Fibroblast of skin of abdomen (primary cell): ENCODE measurements around the gene ADGRD1.

Experiments
- DNase-seq: peaks from one replicate; pipeline ENCODE4 v3.0.0-alpha.2; 2013

ADGRD1 gene

DNA sequence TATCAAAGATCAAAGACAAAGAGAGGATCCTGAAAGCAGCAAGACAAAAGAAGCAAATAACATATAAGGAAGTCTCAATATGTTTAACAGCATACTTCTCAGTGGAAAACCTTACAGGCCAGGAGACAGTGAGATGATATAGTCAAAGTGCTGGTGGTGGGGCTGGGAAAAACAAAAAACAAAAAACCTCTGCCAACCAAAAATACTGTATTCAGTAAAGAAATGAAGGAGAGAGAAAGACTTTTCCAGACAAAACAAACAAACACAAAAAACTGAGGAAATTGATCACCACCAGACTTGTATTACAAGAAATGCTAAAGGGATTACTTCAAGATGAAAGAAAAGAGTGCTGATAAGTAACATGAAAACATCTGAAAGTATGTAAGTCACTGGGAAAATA lies 221.2 kb downstream of the ADGRD1 start:
- DNase-seq = no peak

- no peak for DNase-seq
Measured at GRCh38 chr12:131176266-131176665, 222.6 kb downstream of the ADGRD1 start.

DNA sequence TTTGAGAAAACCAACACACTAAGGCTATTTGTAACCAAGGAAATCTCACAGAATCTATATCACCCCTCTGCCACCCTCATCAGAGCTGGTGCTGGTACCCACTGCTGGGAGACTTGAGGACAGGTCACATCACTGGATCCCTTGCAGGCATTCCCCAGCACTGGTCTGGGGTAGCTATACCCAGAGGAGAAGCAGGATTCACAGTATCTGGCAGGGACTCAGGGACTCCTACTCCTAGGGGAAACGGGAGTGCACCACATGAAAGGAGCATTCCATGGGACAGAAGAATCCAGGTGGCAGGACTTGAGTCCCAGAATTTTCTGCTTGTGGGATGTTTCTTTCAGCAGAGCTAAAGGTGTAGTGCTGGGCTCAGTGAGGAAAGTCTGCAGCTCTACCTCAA lies 223.2 kb downstream of the ADGRD1 start:
- DNase-seq = no peak

DNA sequence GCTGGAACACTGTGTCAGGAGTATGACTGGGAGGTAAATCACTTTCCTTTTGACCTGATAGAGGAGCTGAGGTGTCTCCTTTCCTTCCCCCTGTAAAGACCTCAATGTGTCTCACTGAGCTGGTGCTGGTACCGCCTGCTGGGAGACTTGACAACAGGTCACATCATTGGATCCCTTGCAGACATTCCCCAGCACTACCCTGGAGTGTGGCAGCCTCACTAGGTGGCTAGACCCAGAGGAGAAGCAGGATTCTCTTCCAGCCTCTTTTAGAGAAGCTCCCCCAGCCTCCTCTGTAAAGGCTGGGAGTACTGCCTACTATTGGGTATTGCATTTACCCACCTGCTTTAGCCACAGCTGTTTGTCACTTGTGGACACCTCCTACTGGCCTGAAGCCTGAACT lies 223.9 kb downstream of the ADGRD1 start:
- DNase-seq = no peak

DNA sequence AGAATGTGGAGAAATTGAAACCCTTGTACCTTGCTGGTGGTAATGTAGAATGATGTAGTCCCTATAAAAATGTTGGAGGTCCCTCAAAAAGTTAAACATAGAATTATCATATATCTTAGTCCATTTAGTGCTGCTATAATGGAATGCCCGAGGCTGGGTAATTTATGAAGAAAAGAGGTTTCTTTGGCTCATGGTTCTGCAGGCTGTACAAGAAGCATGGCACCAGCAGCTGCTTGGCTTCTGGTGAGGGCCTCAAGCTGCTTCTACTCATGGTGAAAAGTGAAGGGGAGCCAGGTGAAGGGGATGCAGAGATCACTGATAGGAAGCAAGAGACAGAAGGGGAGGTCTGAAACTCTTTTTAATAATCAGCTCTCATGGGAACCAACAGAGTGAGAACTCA lies 233.9 kb downstream of the ADGRD1 start:
- DNase-seq = no peak

DNA sequence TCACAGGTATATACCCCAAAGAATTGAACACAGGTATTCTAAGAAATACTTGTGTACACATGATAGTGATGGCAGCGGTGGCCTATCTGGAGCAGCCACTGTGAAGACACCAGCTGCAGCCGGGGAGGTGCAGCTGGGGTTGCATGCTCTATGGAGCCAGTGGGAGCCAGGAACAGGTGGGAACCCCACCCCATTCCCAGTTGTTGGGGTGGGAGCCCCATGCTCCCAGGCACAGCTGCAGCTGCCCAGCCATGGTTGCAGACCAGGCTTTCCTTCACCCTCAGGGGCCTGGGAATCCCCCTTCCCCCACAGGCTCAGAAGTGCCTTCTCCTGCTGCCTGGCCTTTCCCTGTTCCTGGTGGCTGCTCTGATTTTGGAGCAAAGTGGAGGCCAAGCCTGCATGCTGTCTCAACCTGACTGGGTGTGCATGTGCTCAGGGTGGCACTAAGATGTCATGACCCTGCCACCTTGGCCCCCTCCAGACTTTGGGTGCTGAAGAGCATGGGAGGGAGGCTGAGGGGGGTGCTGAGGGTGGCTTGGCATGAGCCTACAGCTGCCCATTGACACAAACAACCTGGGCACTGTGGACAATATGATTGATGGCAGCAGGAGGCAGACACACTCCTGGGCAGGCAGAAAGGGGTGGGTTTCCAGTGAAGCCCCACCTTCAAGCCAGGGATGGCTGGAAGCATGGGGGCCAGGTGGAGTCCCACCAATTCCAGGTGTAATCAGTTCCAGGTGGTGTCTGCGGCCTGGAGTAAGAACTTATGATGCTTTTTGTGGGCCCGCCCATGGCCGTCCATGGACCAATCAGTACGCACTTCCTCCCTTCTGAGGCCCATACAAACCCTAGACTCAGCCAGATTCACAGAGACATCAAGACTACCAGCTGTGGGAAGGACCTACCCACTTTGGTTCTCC lies 234.7 kb downstream of the ADGRD1 start:
- no peak for DNase-seq

- DNase-seq = no peak
Measured at GRCh38 chr12:131189781-131190180, 236.1 kb downstream of the ADGRD1 start.

- DNase-seq = no peak
Measured at GRCh38 chr12:131190965-131191364, 237.3 kb downstream of the ADGRD1 start.
